Ecto neural progenitor cell (in vitro differentiated cells): Measurements from ENCODE around the gene RPS27A.
"Not testable (repeated sequence)": the region's sequence is repeated elsewhere in the genome, so short reads cannot be mapped to it uniquely, and the experiment has no call there.

ENCODE experiments used
- DNase-seq: peaks from one replicate; pipeline ENCODE4 v3.0.0-alpha.2; 2018; ENCODE audit warnings: low spot score

The RPS27A gene

DNA sequence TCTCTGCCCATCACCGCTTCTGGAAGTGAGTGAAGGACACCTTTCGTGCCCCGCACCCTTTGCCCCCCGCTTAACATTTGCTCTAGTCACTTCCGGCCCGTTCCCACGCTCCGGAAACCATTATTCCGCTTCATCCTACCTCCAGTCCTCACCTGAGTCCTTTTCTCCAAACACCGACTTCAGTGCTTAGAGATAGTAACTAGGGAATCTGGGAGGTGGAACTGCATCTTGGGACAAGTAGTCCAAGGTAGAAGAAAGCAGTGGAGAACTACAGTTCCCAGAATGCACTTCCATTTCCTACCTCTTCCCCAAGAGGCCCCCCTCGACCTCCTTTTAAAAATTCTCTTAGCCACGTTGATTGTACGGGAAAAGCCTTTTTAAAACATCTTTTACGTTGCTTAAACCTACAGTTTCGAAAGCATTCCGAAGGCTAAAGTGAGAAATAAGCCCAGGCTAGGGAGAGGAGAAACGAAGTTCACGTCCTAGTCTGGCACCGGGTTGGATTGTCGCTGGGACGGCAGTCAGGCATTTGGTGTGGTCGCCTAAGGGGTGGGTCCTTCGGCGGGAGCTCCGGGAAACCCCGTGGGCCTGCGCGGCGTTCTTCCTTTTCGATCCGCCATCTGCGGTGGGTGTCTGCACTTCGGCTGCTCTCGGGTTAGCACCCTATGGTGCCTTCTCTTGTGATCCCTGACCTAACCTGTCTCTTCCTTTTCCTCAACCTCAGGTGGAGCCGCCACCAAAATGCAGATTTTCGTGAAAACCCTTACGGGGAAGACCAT is at the start of gene RPS27A, which contains the start of gene CLHC1:
RPS27A (plus strand) TSS at position 605 of the 779 bp plus-strand sequence; CDS start at position 742, 137 bp downstream.
CLHC1 (minus strand) TSS at position 210 of the 779 bp plus-strand sequence. CDS start 9,882 bp downstream, outside the sequence.
- peak; percentile 93 for DNase-seq

DNA sequence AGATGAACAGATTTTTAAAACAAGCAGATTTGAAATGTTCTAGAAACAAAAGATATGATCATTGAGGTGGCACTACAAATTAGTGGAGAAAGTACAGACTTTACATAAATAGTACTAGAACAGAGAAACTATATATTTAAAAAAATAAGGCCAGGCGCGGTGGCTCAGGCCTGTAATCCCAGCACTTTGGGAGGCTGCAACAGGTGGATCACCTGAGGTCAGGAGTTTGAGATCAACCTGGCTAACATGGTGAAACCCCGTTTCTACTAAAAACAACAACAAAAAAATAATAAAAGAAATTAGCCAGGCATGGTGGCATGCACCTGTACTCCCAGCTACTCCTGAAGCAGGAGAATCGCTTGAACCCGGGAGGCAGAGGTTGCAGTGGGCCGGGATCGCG is 45.7 kb upstream of the RPS27A start:
- DNase-seq, result not testable (repeated sequence)

DNA sequence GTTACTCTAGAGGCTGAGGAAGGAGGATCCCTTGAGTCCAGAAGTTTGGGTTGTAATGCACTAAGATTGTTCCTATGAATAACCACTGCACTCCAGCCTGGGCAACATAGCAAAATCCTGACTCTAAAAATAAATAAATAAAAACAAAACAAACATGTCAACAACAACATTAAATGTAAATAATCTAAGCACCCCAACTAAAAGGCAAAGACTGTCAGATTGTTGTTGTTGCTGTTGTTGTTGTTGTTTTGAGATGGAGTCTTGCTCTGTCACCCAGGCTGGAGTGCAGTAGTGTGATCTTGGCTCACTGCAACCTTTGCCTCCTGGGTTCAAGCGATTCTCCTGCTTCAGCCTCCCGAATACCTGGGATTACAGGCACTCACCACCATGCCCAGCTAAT is 40.6 kb upstream of the RPS27A start:
- not testable (repeated sequence) for DNase-seq

DNA sequence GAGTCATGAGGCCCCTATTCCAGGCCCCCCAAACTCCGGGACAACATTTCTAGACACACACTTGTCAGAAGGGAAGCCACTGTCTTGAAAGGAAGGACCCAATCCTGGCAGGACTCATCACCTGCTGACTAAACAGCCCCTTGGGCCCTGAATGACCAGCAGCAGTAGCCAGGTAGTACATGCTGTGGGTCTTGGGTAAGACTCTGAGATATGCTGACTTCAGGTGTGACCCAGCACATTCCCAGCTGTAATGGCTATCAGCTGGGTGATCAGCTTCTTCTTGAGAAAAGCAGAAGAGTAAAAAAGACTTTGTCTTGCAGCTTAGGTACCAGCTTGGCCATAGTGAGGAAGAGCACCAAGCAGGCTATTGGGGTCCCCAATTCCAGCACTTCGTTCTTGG is 36.0 kb upstream of the RPS27A start:
- DNase-seq, result no peak

DNA sequence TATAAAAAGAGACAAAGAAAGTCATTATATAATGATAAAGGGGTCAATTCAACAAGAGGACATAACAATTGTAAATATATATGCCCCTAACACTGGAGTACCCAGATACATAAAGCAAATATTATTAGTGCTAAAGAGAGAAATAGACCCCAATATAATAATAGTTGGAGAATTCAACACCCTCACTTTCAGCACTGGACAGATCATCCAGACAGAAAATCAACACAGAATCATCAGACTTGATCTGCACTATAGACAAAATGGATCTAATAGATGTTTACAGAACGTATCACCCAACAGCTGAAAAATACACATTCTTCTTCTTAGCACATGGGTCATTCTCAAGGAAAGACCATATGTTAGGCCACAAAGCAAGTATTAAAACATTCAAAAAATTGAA is 32.1 kb upstream of the RPS27A start:
- DNase-seq, result no peak

DNA sequence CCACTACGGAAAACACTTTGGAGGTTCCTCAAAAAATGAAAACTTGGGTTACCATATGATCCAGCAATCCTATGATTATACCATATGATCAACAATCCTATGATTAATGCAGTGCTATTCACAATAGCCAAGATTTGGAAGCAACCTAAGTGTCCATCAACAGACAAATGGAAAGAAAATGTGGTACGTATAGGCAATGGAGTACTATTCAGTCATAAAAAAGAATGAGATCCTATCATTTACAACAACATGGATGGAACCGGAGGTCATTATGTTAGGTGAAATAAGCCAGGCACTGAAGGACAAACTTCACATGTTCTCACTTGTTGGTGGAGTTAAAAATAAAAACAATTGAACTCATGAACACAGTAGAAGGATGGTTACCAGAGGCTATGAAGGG is 28.0 kb upstream of the RPS27A start:
- DNase-seq, result no peak

DNA sequence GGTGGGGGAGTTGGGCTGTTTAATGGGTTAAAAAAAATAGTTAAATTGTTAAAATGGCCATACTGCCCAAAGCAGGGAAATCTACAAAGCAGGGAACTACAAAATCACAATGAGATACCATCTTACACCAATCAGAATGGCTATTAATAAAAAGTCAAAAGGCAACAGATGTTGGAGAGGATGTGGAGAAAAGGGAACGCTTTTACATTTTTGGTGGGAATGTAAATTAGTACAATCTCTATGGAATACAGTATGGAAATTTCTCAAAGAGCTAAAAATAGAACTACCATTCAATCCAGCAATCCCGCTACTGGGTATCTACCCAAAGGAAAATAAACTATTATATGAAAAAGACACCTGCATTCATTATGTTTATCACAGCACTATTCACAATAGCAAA is 27.5 kb upstream of the RPS27A start:
- DNase-seq, result no peak

DNA sequence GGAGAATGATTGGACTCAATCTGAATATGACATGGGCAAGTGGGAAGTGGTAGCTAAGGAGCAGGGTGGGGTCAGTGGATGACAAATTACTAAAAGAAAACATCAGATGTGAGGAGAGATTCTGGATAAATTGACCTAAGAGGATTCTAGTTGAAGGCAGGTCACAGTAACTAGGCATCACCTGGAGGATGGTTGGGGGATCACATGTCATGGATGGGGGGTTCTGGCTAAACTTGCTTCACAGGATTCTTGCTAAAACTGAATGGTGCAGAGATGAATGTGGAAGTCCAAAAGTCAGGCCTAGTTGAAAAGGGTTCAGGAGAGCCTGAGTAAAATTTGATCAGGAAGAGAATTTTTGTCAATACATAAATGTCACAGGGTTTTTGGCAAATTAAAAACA is 18.7 kb upstream of the RPS27A start:
- DNase-seq, result no peak

DNA sequence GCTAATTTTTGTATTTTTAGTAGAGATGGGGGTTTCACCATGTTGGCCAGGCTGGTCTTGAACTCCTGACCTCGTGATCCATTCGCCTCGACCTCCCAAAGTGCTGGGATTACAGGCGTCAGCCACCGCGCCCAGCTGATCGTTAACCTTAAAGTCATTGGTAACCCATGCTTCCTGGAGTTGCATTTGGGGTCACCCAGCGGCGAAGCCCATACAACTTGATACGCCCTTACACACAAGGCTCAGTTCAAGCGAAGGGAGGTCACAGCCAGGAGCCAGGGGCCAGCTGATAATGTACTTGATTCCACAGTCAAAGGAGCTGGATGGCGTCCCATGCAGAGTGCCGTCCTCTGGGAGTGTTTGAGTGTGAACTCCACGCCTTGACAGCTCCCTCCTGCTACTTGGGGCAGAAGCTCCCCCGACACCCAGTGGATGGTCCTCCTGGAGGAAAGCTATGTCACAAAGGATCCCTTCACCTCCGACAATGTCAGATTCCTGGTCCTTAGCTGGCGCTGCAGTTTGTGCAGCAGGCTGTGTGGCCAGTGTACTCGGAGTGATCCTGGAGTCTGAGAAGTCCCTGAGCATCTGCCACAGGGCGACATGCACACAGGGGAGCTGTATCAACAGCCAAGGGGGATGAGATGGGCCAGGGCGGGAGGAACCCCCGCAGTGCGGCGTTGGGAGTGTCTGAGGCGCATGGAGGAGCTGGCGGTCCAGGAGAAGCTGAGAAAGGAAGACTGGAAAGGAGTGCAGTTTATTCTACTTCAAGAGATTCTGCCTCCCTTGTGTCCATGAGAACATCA is 8.3 kb upstream of the RPS27A start:
- DNase-seq, result peak; percentile 52

DNA sequence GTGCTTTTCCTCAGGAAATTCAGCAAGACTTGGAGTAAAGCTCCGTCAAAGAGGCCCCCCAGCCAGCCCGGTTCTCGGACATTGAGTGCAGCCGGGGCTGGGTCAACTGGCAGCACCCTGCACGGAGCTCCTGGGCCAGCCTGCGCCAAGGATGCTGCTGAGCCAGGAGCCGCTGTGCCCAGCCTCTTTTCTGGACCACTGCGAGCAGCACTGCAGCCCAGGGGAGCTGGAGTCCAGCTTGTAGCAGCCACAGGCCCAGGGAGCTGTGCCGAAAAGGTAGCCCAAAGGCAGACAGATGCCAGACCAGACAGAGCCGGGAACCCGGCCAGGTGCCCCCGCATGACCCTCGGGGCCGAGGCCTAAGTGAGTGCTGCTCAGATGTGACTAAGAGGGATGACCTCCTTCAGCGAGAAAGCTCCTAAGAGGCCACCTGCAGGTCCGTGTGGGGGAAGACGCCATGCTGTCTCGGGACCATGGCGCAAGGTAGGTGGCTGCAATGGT is 7.7 kb upstream of the RPS27A start:
- DNase-seq, result no peak

DNA sequence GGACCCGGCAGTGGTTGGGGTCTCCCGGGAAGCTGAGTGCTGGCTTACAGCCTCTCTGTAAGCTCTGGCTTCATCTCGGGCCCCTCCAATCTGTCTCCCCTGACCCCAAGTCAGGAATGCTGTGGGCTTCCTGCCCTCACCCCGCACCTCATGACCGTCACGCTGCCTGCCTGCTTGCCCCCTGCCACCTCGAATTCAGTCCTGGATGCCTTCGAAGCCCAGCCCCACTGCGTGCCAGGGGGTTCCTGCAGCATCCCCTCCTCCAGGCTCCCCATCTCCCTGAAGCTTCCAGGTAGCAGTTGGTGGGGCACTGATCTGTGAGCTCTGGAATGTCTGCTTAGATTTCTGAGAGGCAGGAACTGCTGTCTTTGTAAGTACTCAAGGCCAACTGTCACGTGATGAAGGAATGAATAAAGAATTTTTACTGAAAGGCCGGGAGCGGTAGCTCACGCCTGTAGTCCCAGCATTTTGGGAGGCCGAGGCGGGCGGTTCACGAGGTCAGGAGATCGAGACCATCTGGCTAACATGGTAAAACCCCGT is 6.9 kb upstream of the RPS27A start:
- DNase-seq, result no peak

DNA sequence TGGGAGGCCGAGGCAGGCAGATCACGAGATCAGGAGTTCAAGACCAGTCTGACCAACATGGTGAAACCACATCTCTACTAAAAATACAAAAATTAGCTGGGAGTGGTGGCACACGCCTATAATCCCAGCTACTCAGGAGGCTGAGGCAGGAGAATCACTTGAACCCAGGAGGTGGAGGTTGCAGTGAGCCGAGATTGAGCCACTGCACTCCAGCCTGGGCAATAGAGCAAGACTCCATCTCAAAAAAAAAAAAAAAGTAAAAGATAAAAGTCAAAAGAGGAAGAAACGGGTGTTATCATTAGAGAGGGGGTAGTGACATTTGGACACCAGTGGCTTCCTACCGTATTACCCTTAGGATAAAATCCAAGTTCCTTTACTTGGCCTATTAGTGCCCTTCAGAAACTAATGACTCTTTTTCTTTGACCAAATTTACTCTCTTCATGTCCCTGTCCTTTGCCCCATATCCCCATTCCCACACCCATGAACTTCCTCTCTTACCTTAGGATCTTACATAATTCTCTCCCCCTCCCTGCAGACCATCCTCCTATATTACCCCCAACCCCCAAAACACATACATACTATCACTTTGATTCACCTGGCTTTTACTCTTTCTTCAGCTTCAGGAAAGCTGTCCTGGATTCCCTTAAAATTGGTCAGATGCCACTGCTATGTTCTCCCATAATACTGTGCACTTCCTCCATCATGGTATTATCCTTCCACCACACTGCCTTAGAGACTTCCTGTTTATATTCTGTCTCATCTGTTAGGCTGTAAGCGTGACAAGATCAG is 4.9 kb upstream of the RPS27A start:
- DNase-seq, result not testable (repeated sequence)

DNA sequence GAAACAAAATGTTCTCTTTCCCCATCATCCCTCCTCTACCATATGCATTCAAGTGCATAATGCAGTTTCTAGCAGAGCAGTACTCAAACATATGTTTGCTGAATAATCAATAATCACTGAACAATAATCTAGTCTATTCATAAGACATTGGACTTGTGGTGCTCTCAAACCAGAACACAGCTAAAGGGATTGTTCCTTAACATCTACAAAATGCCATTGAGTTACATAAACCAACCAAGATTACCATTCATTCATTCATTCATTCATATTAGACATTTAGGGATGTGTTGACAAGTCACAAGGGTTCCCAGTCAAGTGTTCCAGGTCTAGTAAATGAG is 4.3 kb upstream of the RPS27A start:
- no peak for DNase-seq

DNA sequence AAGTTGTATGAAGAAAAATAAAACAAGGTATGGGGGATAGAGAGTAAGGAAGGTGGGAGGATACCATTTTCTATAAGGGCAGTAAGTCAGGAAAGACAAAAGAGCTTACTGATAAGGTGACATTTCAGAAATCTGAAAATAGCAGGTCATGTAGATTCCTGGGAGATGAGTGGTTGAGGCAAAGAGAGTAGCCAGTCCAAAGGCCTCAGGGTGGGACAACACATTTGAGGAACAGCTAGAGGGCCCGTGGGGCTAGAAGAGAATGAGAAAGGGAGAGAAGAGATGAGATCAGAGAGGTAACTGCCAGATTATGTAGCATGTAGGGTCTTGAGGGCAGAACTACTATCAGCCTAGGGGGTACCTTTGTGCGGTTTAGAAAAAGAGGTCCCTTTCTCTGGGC is 3.3 kb upstream of the RPS27A start:
- DNase-seq, result no peak

DNA sequence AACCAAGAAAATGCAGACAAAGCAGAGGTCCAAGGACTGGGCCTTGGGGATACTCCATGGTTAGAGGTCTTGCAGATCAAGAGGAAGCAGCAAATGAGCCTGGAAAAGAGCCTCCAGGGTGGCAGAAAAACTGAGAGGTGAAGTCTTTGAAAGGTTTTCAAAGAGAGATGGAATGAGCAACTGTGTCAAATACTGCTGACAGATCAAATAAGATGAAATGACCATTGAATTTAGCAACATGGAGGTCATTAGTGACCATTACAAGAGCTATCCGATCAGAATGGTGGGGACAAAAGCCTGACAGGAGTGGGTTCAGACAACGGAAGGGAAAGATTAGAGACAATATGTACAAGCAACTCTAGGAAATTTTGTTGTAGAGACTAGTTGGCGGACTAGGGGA is 1.9 kb upstream of the RPS27A start:
- DNase-seq, result no peak

DNA sequence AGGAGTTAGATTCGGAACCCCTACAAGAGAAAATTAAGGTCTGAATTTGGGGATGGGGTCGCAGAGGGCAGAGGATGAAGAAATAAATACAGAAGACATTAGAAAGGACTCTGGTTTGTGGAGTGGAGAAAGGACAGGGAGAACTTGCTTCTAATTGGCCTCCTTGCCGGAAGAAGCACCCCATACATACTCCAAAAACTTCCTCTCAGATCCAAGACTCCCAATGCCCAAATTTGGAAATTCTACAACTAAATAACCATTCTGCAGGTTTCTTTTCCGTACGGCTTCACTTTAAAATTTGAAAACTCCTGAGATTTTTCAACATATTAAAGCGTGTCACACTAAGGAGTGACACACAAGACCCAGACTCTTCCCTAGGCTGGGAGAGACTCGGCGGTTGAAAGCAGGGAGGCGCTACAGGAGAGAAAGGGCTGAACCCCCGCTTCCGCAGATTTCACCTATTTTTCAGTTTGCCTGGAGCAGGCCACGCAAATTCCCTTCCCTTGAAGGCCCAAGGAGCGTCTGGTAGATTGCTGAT is 873 bp upstream of the RPS27A start:
- no peak for DNase-seq

DNA sequence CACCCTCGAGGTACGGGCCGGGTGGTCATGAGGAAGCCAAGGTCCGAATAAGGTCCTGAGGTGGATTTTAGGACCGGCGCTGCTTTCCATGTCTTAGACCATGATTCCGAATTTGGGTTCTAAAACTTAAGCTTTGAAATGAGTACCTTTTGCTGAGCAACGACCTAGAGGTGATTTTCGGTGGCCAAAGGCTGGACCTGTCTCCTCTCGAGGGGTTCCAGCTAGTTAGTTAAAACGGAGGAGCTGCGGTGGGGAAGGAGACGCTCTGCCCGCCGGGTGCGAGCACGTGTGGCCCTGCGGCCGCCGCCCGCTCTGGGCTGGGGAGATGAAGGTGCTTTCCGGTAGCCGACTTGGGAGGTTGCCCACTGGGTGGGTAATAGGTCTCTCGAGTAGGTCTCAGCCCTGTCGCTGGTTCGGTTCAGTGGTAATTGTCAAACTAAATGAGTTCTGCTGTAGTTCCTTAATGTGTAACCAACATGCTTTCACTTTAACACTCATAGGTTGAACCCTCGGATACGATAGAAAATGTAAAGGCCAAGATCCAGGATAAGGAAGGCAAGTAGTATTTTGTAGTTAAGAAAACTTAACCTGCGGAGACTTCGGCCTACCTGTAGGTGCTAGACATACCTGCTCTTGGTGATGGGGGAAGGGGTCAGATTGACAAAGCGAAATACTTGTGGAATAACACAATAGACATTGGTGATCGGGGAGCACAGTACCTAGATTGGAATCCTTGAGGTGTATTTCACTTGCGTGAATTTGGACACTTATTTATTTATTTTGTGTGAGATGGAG is 572 bp downstream of the RPS27A start:
- DNase-seq, result no peak

DNA sequence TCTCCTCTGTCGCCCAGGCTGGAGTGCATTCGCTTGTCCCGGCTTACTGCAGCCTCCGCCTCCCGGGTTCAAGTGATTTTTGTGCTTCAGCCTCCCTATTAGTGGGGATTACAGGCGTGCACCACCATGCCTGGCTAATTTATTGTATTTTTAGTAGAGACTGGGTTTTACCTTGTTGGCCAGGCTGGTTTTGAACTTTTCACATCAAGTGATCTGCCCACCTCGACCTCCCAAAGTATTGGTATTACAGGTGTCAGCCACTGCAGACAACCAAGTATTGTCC is 1.1 kb downstream of the RPS27A start:
- no peak for DNase-seq

DNA sequence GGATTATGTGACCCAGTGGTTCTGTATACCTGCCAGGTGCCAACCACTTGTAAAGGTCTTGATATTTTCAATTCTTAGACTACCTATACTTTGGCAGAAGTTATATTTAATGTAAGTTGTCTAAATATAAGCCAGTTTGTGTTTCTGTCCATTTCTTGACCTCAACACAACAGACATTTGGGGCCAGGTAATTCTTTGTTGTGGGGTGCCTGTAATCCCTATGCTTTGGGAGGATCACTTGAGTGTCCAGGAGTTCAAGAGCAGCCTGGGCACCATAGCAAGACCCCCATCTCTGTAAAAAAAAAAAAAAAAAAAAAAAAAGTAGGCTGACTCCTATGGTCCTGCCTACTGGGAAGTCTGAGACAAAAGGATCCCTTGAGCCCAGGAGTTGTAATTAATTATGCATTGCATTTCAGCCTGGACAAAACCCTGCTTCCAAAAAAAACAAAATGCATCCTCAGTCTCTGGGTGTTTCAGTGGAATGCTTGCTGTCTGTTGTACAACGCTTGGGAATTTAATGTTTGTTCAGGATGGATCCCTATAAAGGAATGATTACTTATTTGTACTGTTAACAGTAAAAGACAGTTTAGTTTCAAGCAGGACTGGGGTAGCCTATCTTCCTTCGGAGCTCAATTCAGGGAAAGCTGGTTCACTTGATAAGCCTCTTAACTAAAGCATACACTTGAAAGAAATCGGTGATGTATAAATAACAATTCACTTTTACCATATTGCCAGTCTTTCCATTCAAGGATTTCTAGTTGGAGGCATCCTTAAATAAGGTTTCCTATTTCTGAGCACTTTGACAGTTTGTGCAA is 3.4 kb downstream of the RPS27A start:
- DNase-seq, result no peak

DNA sequence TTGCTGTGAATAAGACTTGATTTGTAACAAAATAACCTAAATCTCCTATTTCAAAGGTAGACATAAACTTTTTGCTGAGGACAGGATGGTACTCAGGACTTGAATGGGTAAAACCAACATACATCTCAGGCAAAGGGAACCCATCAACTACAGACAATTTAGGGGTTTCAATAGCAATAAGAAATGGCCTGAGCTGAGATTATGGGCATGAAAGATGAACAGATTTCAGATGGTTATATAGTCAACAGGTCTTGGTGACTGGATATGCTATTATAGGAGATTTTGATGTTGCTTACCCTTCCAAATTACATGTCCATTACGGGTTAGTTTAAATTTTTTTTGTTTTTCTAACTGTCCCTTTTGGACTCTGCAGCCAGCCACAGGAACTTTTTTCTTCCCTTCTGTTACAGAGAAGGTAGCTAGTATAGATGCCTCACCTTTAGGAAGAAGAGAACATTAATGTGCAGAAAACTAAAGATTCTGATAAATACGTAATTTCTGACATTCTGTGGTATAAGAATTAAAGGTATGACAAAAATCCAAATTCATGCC is 4.6 kb downstream of the RPS27A start:
- DNase-seq, result no peak
